Measurements from ENCODE around the gene TFCP2L1. TPM values are rescaled to one million over a fixed set of nuclear protein-coding genes. Genes with fewer than 3 reads are reported as not detected.
"Not testable (repeated sequence)": the region's sequence is repeated elsewhere in the genome, so short reads cannot be mapped to it uniquely, and the experiment has no call there.

The TFCP2L1 gene
- total RNA-seq, 2 donors from 2014 or later: 54.2 to 103 TPM

- no peak overlapping the region for H3K4me3 ChIP-seq
- no peaks in the 10 kb centered on the region for H3K4me1 ChIP-seq
- no peak overlapping the region for H3K27ac ChIP-seq
- no peaks in the 10 kb centered on the region for H3K27me3 ChIP-seq
- intact Hi-C loops (cut with DNase I): no loop called here
- TF ChIP-seq CTCF (IDR thresholded peaks at IDR 0.05): no peak
- H3K9ac ChIP-seq (ENCODE audit: low read depth in 2 of 2, low read length in 2 of 2): no peak overlapping the region
- no peaks in the 10 kb centered on the region for H3K36me3 ChIP-seq
- no peaks in the 10 kb centered on the region for H3K9me3 ChIP-seq
- DNase-seq: peak; percentile 36
Measured at GRCh38 chr2:121303531-121304263, 18.7 kb upstream of the TFCP2L1 start.

DNA sequence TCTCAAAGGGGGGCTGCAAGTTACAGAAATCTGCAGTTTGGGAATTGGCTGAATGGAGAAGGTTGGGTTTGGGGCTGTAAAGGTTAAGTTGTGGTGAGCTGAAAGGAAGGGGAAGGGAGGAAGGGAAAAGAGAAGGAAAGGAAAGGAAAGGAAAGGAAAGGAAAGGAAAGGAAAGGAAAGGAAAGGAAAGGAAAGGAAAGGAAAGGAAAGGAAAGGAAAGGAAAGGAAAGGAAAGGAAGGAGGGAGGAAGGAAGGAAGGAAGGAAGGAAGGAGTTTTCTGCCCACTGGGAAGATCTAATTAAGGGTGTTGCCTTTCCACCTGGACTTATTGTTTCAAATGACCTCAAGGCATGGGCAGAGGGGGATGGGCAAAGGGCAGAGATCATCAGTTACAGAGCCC, 16.2 kb upstream of the TFCP2L1 start:
- H3K27me3 ChIP-seq; H3K36me3 ChIP-seq; H3K4me1 ChIP-seq; H3K9me3 ChIP-seq; H3K27ac ChIP-seq; H3K4me3 ChIP-seq; intact Hi-C loops (cut with DNase I); H3K9ac ChIP-seq (ENCODE audit: low read depth in 2 of 2, low read length in 2 of 2); DNase-seq: not testable (repeated sequence)

DNA sequence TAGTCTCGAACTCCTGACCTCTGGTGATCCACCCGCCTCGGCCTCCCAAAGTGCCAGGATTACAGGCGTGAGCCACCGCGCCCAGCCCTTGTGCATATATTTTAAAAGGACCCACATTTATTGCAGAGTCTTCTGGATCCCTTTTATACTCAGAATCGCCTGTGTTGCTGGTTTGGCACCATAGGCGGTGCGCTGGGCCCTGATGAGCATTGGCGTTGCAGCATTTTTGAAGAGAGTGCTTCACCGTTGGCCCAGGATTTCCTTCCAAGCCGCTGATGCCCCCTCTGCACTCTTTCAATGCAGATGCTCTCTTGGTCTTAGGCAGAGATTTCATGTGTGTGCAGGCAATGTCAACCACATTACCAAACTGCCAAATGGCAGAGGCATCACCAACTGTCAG, 13.5 kb upstream of the TFCP2L1 start:
- intact Hi-C loops (cut with DNase I): no loop called here
- no peak for DNase-seq
- TF ChIP-seq CTCF (IDR thresholded peaks at IDR 0.05): no peak
- no peak overlapping the region for H3K4me3 ChIP-seq
- peaks cover 3% of the 10 kb centered on the region for H3K4me1 ChIP-seq
- no peaks in the 10 kb centered on the region for H3K36me3 ChIP-seq
- no peak overlapping the region for H3K9ac ChIP-seq (ENCODE audit: low read depth in 2 of 2, low read length in 2 of 2)
- H3K27me3 ChIP-seq: no peaks in the 10 kb centered on the region
- H3K9me3 ChIP-seq: no peaks in the 10 kb centered on the region
- no peak overlapping the region for H3K27ac ChIP-seq

GRCh38 chr2:121297866-121298265, 12.9 kb upstream of the TFCP2L1 start:
- intact Hi-C loops (cut with DNase I); H3K36me3 ChIP-seq; H3K4me3 ChIP-seq; H3K9me3 ChIP-seq; DNase-seq; H3K27ac ChIP-seq; H3K4me1 ChIP-seq; H3K9ac ChIP-seq (ENCODE audit: low read depth in 2 of 2, low read length in 2 of 2); H3K27me3 ChIP-seq: not testable (repeated sequence)

GRCh38 chr2:121297217-121297830, 12.3 kb upstream of the TFCP2L1 start:
- peak; percentile 58 for TF ChIP-seq CTCF (IDR thresholded peaks at IDR 0.05)
- intact Hi-C loops (cut with DNase I): no loop called here
- peak; percentile 57 for DNase-seq
- no peak overlapping the region for H3K4me3 ChIP-seq
- peaks cover 3% of the 10 kb centered on the region for H3K4me1 ChIP-seq
- H3K27ac ChIP-seq: no peak overlapping the region
- no peaks in the 10 kb centered on the region for H3K27me3 ChIP-seq
- no peaks in the 10 kb centered on the region for H3K36me3 ChIP-seq
- no peaks in the 10 kb centered on the region for H3K9me3 ChIP-seq
- H3K9ac ChIP-seq (ENCODE audit: low read depth in 2 of 2, low read length in 2 of 2): no peak overlapping the region

GRCh38 chr2:121295911-121296650, 11.1 kb upstream of the TFCP2L1 start:
- H3K9me3 ChIP-seq: no peaks in the 10 kb centered on the region
- no peak for DNase-seq
- no peak overlapping the region for H3K4me3 ChIP-seq
- no peak overlapping the region for H3K9ac ChIP-seq (ENCODE audit: low read depth in 2 of 2, low read length in 2 of 2)
- peaks cover 3% of the 10 kb centered on the region for H3K4me1 ChIP-seq
- H3K27ac ChIP-seq: no peak overlapping the region
- no peaks in the 10 kb centered on the region for H3K27me3 ChIP-seq
- intact Hi-C loops (cut with DNase I): no loop called here
- no peak for TF ChIP-seq CTCF (IDR thresholded peaks at IDR 0.05)
- H3K36me3 ChIP-seq: no peaks in the 10 kb centered on the region
